IPS-NIHi7 (cell line): Measurements from ENCODE around the gene FBXL14.
"Not testable (repeated sequence)": the region's sequence is repeated elsewhere in the genome, so short reads cannot be mapped to it uniquely, and the experiment has no call there.

Experiments
- DNase-seq: peaks from one replicate; pipeline ENCODE4 v3.0.0; 2012; ENCODE audit warnings: mixed read lengths; ENCODE audit errors: extremely low spot score

Gene FBXL14

GRCh38 chr12:1572731-1573130, 21.6 kb downstream of the FBXL14 start:
- DNase-seq, result no peak

GRCh38 chr12:1567852-1568251, 26.5 kb downstream of the FBXL14 start:
- DNase-seq, result no peak

GRCh38 chr12:1566449-1567135, 27.8 kb downstream of the FBXL14 start:
- no peak for DNase-seq

GRCh38 chr12:1565172-1565571, 29.2 kb downstream of the FBXL14 start:
- no peak for DNase-seq

GRCh38 chr12:1564067-1564466, 30.3 kb downstream of the FBXL14 start:
- no peak for DNase-seq

GRCh38 chr12:1562813-1563407, 31.5 kb downstream of the FBXL14 start:
- no peak for DNase-seq

- no peak for DNase-seq
These were observed 33.7 kb downstream of the FBXL14 start for GRCh38 chr12:1560704-1561103.

GRCh38 chr12:1559676-1560091, 34.7 kb downstream of the FBXL14 start:
- DNase-seq, result no peak

- DNase-seq, result not testable (repeated sequence)
These were observed 36.3 kb downstream of the FBXL14 start for GRCh38 chr12:1558108-1558507.

- DNase-seq, result no peak
These were observed 40.1 kb downstream of the FBXL14 start for GRCh38 chr12:1553987-1554982.

- no peak for DNase-seq
These were observed 40.8 kb downstream of the FBXL14 start for GRCh38 chr12:1553536-1553935.

GRCh38 chr12:1552911-1553491, 41.4 kb downstream of the FBXL14 start:
- no peak for DNase-seq

GRCh38 chr12:1552171-1552570, 42.2 kb downstream of the FBXL14 start:
- no peak for DNase-seq

- DNase-seq, result no peak
These were observed 42.9 kb downstream of the FBXL14 start for GRCh38 chr12:1551496-1551895.

GRCh38 chr12:1546931-1547640, 47.3 kb downstream of the FBXL14 start:
- no peak for DNase-seq

GRCh38 chr12:1544996-1545700, 49.2 kb downstream of the FBXL14 start:
- no peak for DNase-seq

- DNase-seq, result no peak
These were observed 51.8 kb downstream of the FBXL14 start for GRCh38 chr12:1542599-1542998.

- DNase-seq, result no peak
These were observed 53.7 kb downstream of the FBXL14 start for GRCh38 chr12:1540690-1541089.

GRCh38 chr12:1539135-1539534, 55.2 kb downstream of the FBXL14 start:
- DNase-seq, result no peak

- DNase-seq, result no peak
These were observed 57.6 kb downstream of the FBXL14 start for GRCh38 chr12:1536817-1537216.

- DNase-seq, result no peak
These were observed 59.6 kb downstream of the FBXL14 start for GRCh38 chr12:1534748-1535147.
